Large intestine (tissue), 12 donors: ENCODE measurements around the gene SEC14L6. TPM values are rescaled to one million over a fixed set of nuclear protein-coding genes. Genes with fewer than 3 reads are reported as not detected.
"Not testable (repeated sequence)": the region's sequence is repeated elsewhere in the genome, so short reads cannot be mapped to it uniquely, and the experiment has no call there.

ENCODE experiments used
- DNase-seq, 2 donors: peaks; one replicate each; pipeline versions ENCODE4 v3.0.0 to v3.0.0-alpha.2; 2013
- H3K27ac ChIP-seq: one replicate; pipeline ENCODE4 v1.5.1; 2013; ENCODE audit warnings: low read length
- H3K27me3 ChIP-seq: 2 replicates; pipeline ENCODE4 v1.6.1; 2013; ENCODE audit warnings: low read length; ENCODE audit not compliant: control insufficient read depth, insufficient read depth
- H3K36me3 ChIP-seq: 2 replicates; pipeline ENCODE4 v1.6.1; 2013; ENCODE audit warnings: low read length; ENCODE audit not compliant: control insufficient read depth, insufficient read depth
- H3K4me1 ChIP-seq: one replicate; pipeline ENCODE4 v1.6.1; 2013; ENCODE audit warnings: low read length; ENCODE audit not compliant: control insufficient read depth, insufficient read depth
- H3K4me3 ChIP-seq: one replicate; pipeline ENCODE4 v1.5.1; 2013; ENCODE audit warnings: low read length
- H3K9me3 ChIP-seq: one replicate; pipeline ENCODE4 v1.6.1; 2013; ENCODE audit warnings: mild to moderate bottlenecking, low read depth, low read length, moderate library complexity; ENCODE audit not compliant: control insufficient read depth
- WGBS: methylation state at CpG from one replicate; pipeline ENCODE4 v1.1.5; 2013; ENCODE audit warnings: low lambda C conversion rate; ENCODE audit not compliant: insufficient coverage; 5-methylcytosine and 5-hydroxymethylcytosine counted together
- long read RNA-seq, 11 donors: transcript quantifications; one replicate each; lab custom pipeline, GENCODE V29; 2026
- polyA plus RNA-seq: library from polyadenylated mRNA; unstranded; fragments of 120-200 nt; gene quantifications from one replicate; pipeline ENCODE4 v1.2.1, GENCODE V29; 2013

SEC14L6 gene
- 1.2 TPM for polyA plus RNA-seq
- long read RNA-seq, donor 1 = 0 reads
- long read RNA-seq, donor 2 = 0 reads
- long read RNA-seq, donor 3 = 0 reads
- long read RNA-seq, donor 4 = 0 reads
- long read RNA-seq, donor 5 = 0 reads
- long read RNA-seq, donor 6 = 0 reads
- long read RNA-seq, donor 7 = 0 reads
- long read RNA-seq, donor 8 = 0 reads
- long read RNA-seq, donor 9 = 0 reads
- long read RNA-seq, donor 10 = 0 reads
- long read RNA-seq, donor 11 = 0 reads

GRCh38 chr22:30546616-30547015 is at the start of gene SEC14L6:
TSS of gene SEC14L6 (minus strand) at chr22:30546741. CDS start at chr22:30546682, 59 bp downstream.
- Histone ChIP-seq H3K4me3 (no peak within 1 kb of the TSS), H3K27me3 (peaks cover 18% of the 10 kb centered on the region), H3K27ac (no peak within 1 kb of the TSS), H3K36me3 (no peaks in the 10 kb centered on the region), H3K4me1 (peaks cover 8% of the 10 kb centered on the region), H3K9me3 (no peaks in the 10 kb centered on the region)
- WGBS = no CpG with 5 or more reads among the region's 7 CpGs
- DNase-seq = no peak

GRCh38 chr22:30596199-30596598 is 49.7 kb upstream of the SEC14L6 start:
- DNase-seq = no peak
- no peak overlapping the region for H3K4me3 ChIP-seq
- peaks cover 3% of the 10 kb centered on the region for H3K27me3 ChIP-seq
- H3K4me1 ChIP-seq = peaks cover 3% of the 10 kb centered on the region
- no peaks in the 10 kb centered on the region for H3K9me3 ChIP-seq
- no peak overlapping the region for H3K27ac ChIP-seq
- no CpG with 5 or more reads among the region's 2 CpGs for WGBS
- H3K36me3 ChIP-seq = no peaks in the 10 kb centered on the region

GRCh38 chr22:30592360-30592713 is 45.8 kb upstream of the SEC14L6 start:
- peaks cover 22% of the 10 kb centered on the region for H3K36me3 ChIP-seq
- H3K9me3 ChIP-seq, H3K4me1 ChIP-seq, DNase-seq, H3K27ac ChIP-seq, H3K27me3 ChIP-seq: not testable (repeated sequence)
- WGBS = no CpG with 5 or more reads among the region's 18 CpGs
- H3K4me3 ChIP-seq = peak overlapping the region; percentile 24

- Histone ChIP-seq H3K36me3 (peaks cover 27% of the 10 kb centered on the region), H3K4me3 (peak within 1 kb of the TSS; percentile 84), H3K4me1 (peaks cover 3% of the 10 kb centered on the region), H3K27me3 (peaks cover 3% of the 10 kb centered on the region), H3K9me3 (no peaks in the 10 kb centered on the region), H3K27ac (peak within 1 kb of the TSS; percentile 67)
- DNase-seq = peak; percentile 99
- WGBS = no CpG with 5 or more reads among the region's 49 CpGs
These were observed 45.2 kb upstream of the SEC14L6 start, which contains the start of gene PES1 for GRCh38 chr22:30591588-30592359. TSS of gene PES1 (minus strand) at chr22:30591910. CDS start at chr22:30591833, 77 bp downstream.

GRCh38 chr22:30591191-30591587 is 44.6 kb upstream of the SEC14L6 start:
- Histone ChIP-seq H3K4me3 (peak overlapping the region; percentile 84), H3K27me3 (peaks cover 3% of the 10 kb centered on the region), H3K27ac (peak overlapping the region; percentile 67), H3K4me1 (peaks cover 3% of the 10 kb centered on the region), H3K9me3 (no peaks in the 10 kb centered on the region), H3K36me3 (peaks cover 33% of the 10 kb centered on the region)
- WGBS = no CpG with 5 or more reads among the region's 14 CpGs
- no peak for DNase-seq

GRCh38 chr22:30586414-30586813 is 39.9 kb upstream of the SEC14L6 start:
- H3K27me3 ChIP-seq = no peaks in the 10 kb centered on the region
- H3K27ac ChIP-seq = no peak overlapping the region
- DNase-seq = no peak
- no peaks in the 10 kb centered on the region for H3K9me3 ChIP-seq
- no peaks in the 10 kb centered on the region for H3K4me1 ChIP-seq
- peaks cover 79% of the 10 kb centered on the region for H3K36me3 ChIP-seq
- no CpG with 5 or more reads among the region's 8 CpGs for WGBS
- H3K4me3 ChIP-seq = no peak overlapping the region

GRCh38 chr22:30584441-30584840 is 37.9 kb upstream of the SEC14L6 start:
- Histone ChIP-seq H3K9me3 (no peaks in the 10 kb centered on the region), H3K27ac (no peak overlapping the region), H3K4me3 (no peak overlapping the region), H3K36me3 (peaks cover 98% of the 10 kb centered on the region), H3K4me1 (no peaks in the 10 kb centered on the region), H3K27me3 (no peaks in the 10 kb centered on the region)
- DNase-seq = no peak
- WGBS = no CpG with 5 or more reads among the region's 15 CpGs

GRCh38 chr22:30582788-30583545 is 36.4 kb upstream of the SEC14L6 start:
- H3K4me1 ChIP-seq = no peaks in the 10 kb centered on the region
- H3K9me3 ChIP-seq = no peaks in the 10 kb centered on the region
- no peak overlapping the region for H3K4me3 ChIP-seq
- no peak overlapping the region for H3K27ac ChIP-seq
- no CpG with 5 or more reads among the region's 13 CpGs for whole genome bisulfite sequencing
- H3K27me3 ChIP-seq = no peaks in the 10 kb centered on the region
- DNase-seq = no peak
- H3K36me3 ChIP-seq = peaks cover 98% of the 10 kb centered on the region

GRCh38 chr22:30582051-30582450 is 35.5 kb upstream of the SEC14L6 start:
- no peak overlapping the region for H3K4me3 ChIP-seq
- no peak overlapping the region for H3K27ac ChIP-seq
- no peaks in the 10 kb centered on the region for H3K9me3 ChIP-seq
- H3K27me3 ChIP-seq = no peaks in the 10 kb centered on the region
- H3K36me3 ChIP-seq = peaks cover 98% of the 10 kb centered on the region
- no peaks in the 10 kb centered on the region for H3K4me1 ChIP-seq
- WGBS = no CpG with 5 or more reads among the region's 6 CpGs
- no peak for DNase-seq

- no peak overlapping the region for H3K4me3 ChIP-seq
- DNase-seq = no peak
- 60% methylated on average over 1 of the region's 6 CpGs for WGBS
- no peaks in the 10 kb centered on the region for H3K9me3 ChIP-seq
- H3K36me3 ChIP-seq = peaks cover 98% of the 10 kb centered on the region
- H3K27ac ChIP-seq = no peak overlapping the region
- H3K27me3 ChIP-seq = no peaks in the 10 kb centered on the region
- H3K4me1 ChIP-seq = no peaks in the 10 kb centered on the region
These were observed 34.4 kb upstream of the SEC14L6 start for GRCh38 chr22:30580896-30581295.
